Measurements from ENCODE around the gene WDR83.
A peak's percentile ranks its signal among the peaks of the same experiment; 100 is the strongest.
"Not testable (repeated sequence)": the region's sequence is repeated elsewhere in the genome, so short reads cannot be mapped to it uniquely, and the experiment has no call there.

The WDR83 gene

DNA sequence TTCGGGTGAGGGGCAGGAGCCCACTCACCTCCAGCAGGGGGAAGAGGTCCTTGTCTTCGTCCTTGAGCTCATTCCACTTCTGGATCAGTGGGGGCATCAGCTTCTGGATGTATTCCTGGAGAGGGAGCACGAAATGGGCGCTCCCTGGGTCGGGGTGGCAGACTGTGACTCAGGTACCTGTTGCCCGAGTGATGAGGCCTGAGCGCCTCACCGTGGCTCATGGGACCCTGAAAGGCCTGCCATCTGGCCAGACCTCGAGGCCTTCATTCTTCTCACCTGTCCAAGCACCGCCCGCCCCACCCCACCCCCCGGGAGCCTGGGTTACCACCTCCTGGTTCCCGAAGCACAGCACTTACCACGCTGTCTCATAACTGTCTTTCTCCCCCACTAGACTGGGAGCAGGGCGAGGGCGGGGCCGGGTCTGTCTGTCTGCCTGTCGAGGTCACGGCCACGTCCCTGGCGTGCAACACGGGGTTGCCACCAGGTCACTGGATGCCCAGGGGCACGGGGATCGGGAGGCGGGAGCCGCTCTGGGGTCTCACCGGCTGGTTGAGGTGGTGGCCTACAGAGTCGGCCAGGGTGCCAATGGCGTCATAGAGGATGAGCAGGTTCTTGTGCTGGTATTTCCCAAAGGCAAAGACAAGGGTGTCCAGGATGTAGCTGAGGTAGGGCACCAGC, 39.2 kb downstream of the WDR83 start:
- Mint-ChIP-seq H3K27ac (no peak overlapping the region), H3K36me3 (ENCODE audit: low read depth) (peaks cover 71% of the 10 kb centered on the region), H3K4me1 (no peaks in the 10 kb centered on the region), H3K4me3 (no peak overlapping the region), H3K27me3 (ENCODE audit: low read depth) (no peaks in the 10 kb centered on the region), H3K9me3 (no peaks in the 10 kb centered on the region)
- TF ChIP-seq, protein P1, sequence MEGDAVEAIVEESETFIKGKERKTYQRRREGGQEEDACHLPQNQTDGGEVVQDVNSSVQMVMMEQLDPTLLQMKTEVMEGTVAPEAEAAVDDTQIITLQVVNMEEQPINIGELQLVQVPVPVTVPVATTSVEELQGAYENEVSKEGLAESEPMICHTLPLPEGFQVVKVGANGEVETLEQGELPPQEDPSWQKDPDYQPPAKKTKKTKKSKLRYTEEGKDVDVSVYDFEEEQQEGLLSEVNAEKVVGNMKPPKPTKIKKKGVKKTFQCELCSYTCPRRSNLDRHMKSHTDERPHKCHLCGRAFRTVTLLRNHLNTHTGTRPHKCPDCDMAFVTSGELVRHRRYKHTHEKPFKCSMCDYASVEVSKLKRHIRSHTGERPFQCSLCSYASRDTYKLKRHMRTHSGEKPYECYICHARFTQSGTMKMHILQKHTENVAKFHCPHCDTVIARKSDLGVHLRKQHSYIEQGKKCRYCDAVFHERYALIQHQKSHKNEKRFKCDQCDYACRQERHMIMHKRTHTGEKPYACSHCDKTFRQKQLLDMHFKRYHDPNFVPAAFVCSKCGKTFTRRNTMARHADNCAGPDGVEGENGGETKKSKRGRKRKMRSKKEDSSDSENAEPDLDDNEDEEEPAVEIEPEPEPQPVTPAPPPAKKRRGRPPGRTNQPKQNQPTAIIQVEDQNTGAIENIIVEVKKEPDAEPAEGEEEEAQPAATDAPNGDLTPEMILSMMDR (IDR thresholded peaks at IDR 0.05; ENCODE audit: unreplicated experiment in 3 of 3), result no peak

DNA sequence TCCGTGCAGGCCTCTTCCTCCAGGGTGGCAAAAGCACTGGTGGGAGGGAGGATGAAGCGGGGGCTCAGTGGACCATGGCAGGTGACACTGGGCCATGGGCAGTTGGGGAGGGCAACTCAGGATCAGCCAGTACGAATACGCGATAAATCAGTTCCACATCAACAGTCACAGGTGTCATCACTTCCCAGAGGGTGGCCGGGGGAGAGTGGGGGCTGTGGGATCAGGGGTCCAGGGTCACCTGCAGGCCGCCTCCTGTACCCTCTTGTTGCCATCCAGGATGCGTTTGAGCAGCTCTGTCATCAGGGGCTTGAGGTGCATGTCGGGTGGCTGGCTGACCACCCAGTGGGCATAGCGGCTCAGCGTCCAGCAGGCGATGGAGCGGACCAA, 39.7 kb downstream of the WDR83 start:
- Mint-ChIP-seq H3K4me3 (no peak overlapping the region), H3K9me3 (no peaks in the 10 kb centered on the region), H3K27me3 (ENCODE audit: low read depth) (no peaks in the 10 kb centered on the region), H3K36me3 (ENCODE audit: low read depth) (peaks cover 70% of the 10 kb centered on the region), H3K4me1 (no peaks in the 10 kb centered on the region), H3K27ac (no peak overlapping the region)
- TF ChIP-seq, protein P1 (IDR thresholded peaks at IDR 0.05; ENCODE audit: unreplicated experiment in 3 of 3), result no peak

DNA sequence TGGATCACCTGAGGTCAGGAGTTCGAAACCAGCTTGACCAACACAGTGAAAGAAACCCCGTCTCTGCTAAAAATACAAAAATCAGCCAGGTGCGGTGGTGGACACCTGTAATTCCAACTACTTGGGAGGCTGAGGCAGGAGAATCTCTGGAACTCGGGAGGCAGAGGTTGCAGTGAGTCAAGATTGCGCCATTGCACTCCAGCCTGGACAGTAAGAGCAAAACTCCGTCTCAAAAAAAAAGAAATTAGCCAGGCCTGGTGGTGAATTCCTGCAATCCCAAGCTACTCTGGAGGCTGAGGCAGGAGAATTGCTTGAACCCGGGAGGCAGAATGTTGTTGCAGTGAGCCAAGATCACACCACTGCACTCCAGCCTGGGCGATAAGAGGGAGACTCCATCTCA, 42.0 kb downstream of the WDR83 start:
- H3K27ac Mint-ChIP-seq, result no peak overlapping the region
- no peak overlapping the region for H3K4me3 Mint-ChIP-seq
- no peaks in the 10 kb centered on the region for H3K9me3 Mint-ChIP-seq
- no peaks in the 10 kb centered on the region for H3K27me3 Mint-ChIP-seq (ENCODE audit: low read depth)
- TF ChIP-seq, protein P1 (IDR thresholded peaks at IDR 0.05; ENCODE audit: unreplicated experiment in 3 of 3), result no peak
- H3K4me1 Mint-ChIP-seq, result no peaks in the 10 kb centered on the region
- peaks cover 71% of the 10 kb centered on the region for H3K36me3 Mint-ChIP-seq (ENCODE audit: low read depth)

DNA sequence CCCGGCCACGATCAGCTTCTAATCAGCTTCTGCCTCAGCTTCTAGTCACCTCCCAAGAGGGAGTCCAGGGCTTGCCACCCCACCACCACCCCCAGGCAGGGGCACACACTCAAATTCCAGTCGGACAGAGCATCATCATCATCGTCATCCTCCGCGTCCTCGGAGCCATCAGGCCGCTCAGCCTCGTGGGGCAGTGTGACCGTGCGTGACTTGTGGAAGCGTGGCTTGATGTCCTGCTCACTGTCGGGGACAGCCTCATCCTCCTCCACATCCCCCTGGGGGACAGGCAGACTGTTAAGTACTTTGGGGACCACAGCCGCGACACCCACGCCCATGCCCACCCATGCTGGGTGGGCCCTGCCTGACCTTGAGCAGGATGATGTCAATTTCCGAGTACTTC, 44.6 kb downstream of the WDR83 start:
- Mint-ChIP-seq H3K9me3 (no peaks in the 10 kb centered on the region), H3K27ac (no peak overlapping the region), H3K36me3 (ENCODE audit: low read depth) (peaks cover 75% of the 10 kb centered on the region), H3K27me3 (ENCODE audit: low read depth) (no peaks in the 10 kb centered on the region), H3K4me3 (no peak overlapping the region), H3K4me1 (no peaks in the 10 kb centered on the region)
- TF ChIP-seq, protein P1 (IDR thresholded peaks at IDR 0.05; ENCODE audit: unreplicated experiment in 3 of 3), result no peak

DNA sequence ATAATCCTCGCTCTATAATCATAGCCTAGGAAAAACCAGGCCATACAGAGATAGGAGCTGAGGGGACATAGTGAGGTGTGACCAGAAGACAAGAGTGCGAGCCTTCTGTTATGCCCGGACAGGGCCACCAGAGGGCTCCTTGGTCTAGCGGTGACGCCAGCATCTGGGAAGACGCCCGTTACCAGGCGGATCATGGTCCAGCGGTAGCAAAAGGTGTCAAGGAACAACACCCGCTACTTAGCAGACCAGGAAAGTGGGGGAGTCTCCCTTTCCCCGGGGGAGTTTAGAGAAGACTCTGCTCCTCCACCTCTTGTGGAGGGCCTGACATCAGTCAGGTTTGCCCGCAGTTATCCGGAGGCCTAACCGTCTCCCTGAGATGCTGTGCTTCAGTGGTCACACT, 45.5 kb downstream of the WDR83 start:
- not testable (repeated sequence) for H3K27ac Mint-ChIP-seq; H3K27me3 Mint-ChIP-seq (ENCODE audit: low read depth); H3K9me3 Mint-ChIP-seq; H3K4me1 Mint-ChIP-seq; H3K4me3 Mint-ChIP-seq
- peaks cover 73% of the 10 kb centered on the region for H3K36me3 Mint-ChIP-seq (ENCODE audit: low read depth)
- TF ChIP-seq, protein P1 (IDR thresholded peaks at IDR 0.05; ENCODE audit: unreplicated experiment in 3 of 3), result peak; percentile 23 to 38 (median 31)

DNA sequence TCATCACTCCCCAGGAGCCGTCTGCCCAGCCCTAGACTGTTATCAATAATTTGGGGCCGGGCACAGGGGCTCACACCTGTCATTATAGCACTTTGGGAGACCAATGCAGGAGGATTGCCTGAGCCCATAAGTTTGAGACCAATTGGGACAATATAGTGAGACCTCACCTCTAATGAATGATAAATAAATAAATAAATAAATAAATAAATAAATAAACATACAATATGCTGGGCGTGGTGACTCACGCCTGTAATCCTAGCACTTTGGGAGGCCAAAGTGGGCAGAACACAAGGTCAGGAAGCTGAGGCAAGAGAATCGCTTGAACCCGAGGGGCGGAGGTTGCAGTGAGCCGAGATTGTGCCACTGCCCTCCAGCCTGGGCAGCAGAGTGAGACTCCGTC, 46.7 kb downstream of the WDR83 start:
- H3K27me3 Mint-ChIP-seq (ENCODE audit: low read depth); H3K4me1 Mint-ChIP-seq; H3K9me3 Mint-ChIP-seq; H3K4me3 Mint-ChIP-seq; H3K27ac Mint-ChIP-seq: not testable (repeated sequence)
- H3K36me3 Mint-ChIP-seq (ENCODE audit: low read depth), result peaks cover 70% of the 10 kb centered on the region
